Neutrophil (primary cell): ENCODE data around the gene ZNF621.

Source experiments
- H3K27ac ChIP-seq: fragments of 200-600 bp; sonication (generic); 2 replicates; pipeline ENCODE4 v1.5.1; 2016; ENCODE audit warnings: mild to moderate bottlenecking, moderate library complexity
- H3K27me3 ChIP-seq: fragments of 200-600 bp; sonication (generic); 2 replicates; pipeline ENCODE4 v1.6.0; 2016; ENCODE audit warnings: mild to moderate bottlenecking
- H3K36me3 ChIP-seq: fragments of 200-600 bp; sonication (generic); 2 replicates; pipeline ENCODE4 v1.5.1; 2017
- H3K4me1 ChIP-seq, 2 experiments: fragments of 200-600 bp in 1 of 2; sonication (generic) in 1 of 2; 1 replicate in 1 of 2; 2 replicates in 1 of 2; pipeline versions ENCODE4 v1.5.1 to v1.6.1; 2013 to 2016; ENCODE audit warnings: low read depth in 1 of 2, low read length in 1 of 2, mild to moderate bottlenecking in 1 of 2, moderate library complexity in 1 of 2; ENCODE audit not compliant: control insufficient read depth in 1 of 2, insufficient read depth in 1 of 2
- H3K4me3 ChIP-seq, 2 experiments: fragments of 200-600 bp in 1 of 2; sonication (generic) in 1 of 2; 1 replicate in 1 of 2; 2 replicates in 1 of 2; pipeline ENCODE4 v1.5.1; 2013 to 2016; ENCODE audit warnings: low read depth in 1 of 2, low read length in 1 of 2, mild to moderate bottlenecking in 1 of 2, moderate library complexity in 1 of 2
- H3K9me3 ChIP-seq: fragments of 200-600 bp; sonication (generic); 2 replicates; pipeline ENCODE4 v1.5.1; 2016
- TF ChIP-seq, protein P1 (sequence below): fragments of 200-600 bp; sonication (generic); IDR thresholded peaks from 2 replicates; pipeline ENCODE4 v1.5.1; 2016; ENCODE audit warnings: antibody characterized with exemption

The ZNF621 gene

DNA sequence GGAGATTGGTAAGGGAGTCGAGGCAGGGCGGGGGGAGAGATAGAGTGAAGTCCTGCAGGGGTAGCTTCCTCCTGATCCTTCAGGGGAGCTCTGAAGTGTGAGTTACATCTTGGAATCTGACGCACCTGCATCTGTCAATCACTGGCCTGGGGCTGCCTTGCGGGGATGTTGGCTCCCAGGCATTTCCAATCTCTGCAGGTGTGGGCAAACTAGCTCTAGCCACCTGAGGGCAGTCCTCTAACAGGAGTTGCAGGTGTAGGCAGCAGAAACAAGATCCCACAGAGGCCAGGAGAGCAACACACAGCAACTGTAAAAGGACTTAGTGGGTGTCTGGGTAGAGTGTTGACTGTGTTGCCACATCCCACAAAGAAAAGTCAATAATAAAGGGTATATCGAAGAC lies 63.6 kb downstream of the ZNF621 start:
- no peak overlapping the region for H3K27ac ChIP-seq
- H3K4me3 ChIP-seq = no peak overlapping the region
- H3K27me3 ChIP-seq = peaks cover 6% of the 10 kb centered on the region
- TF ChIP-seq, protein P1, sequence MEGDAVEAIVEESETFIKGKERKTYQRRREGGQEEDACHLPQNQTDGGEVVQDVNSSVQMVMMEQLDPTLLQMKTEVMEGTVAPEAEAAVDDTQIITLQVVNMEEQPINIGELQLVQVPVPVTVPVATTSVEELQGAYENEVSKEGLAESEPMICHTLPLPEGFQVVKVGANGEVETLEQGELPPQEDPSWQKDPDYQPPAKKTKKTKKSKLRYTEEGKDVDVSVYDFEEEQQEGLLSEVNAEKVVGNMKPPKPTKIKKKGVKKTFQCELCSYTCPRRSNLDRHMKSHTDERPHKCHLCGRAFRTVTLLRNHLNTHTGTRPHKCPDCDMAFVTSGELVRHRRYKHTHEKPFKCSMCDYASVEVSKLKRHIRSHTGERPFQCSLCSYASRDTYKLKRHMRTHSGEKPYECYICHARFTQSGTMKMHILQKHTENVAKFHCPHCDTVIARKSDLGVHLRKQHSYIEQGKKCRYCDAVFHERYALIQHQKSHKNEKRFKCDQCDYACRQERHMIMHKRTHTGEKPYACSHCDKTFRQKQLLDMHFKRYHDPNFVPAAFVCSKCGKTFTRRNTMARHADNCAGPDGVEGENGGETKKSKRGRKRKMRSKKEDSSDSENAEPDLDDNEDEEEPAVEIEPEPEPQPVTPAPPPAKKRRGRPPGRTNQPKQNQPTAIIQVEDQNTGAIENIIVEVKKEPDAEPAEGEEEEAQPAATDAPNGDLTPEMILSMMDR = no peak
- no peaks in the 10 kb centered on the region for H3K36me3 ChIP-seq
- no peaks in the 10 kb centered on the region for H3K9me3 ChIP-seq
- no peaks in the 10 kb centered on the region for H3K4me1 ChIP-seq
